Measurements from ENCODE around the gene RNF212.

The RNF212 gene

DNA sequence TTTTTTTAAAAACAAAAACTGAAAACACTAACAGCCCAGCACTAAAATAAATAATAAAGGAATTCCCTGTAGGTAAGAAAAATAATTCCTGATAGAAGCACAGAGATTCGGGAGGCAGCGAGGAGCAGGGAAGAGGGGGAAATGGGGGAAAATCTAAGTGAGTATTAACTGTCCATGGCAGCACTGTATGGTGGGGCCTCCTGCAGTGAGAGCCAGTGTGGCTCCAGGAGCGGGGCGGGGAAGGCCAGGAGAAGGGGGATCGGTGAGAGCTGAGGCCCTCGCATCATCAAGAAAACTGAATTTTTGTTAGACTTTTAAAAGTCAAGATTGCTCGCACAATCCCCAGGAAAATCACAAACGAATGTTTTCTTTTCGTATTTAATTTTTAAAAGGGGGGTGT lies 14.1 kb downstream of the RNF212 start:
- TF ChIP-seq POLR2AphosphoS5 (IDR thresholded peaks at IDR 0.05; ENCODE audit: low read depth, low read length) (no peak), TAF1 (IDR thresholded peaks at IDR 0.05; ENCODE audit: borderline replicate concordance, insufficient read depth, low read length) (no peak), SIN3A (IDR thresholded peaks at IDR 0.05; ENCODE audit: borderline replicate concordance, insufficient read depth, low read length) (no peak)

DNA sequence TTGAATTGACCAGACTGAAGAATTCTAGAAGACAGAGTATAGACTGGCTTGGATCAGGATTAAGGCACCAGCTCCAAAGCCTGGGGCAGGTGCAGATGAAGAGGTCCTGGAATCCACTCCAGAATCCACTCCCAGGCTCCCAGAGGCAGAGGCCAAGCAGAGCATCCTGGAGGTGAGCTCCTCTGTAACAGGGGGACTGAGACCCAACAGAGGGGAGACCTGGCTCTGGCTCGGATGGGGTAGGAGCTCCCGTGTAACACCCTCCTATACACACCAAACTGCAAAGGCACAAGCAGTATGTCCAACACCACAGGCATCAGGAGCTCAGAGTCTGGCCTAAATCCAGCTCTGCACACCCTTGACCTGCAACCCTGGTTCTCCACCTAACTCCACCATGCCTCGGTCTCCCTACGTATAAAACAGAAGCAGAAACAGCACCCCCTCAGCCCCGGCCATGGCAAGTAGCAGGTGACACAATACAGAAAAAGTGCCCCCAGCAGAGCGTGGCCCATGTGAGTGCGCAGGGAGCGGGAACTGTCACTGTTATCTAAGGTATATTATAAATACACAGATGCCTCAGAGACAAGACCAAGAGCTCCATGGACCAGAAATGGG lies 14.9 kb downstream of the RNF212 start:
- TF ChIP-seq, protein P1, sequence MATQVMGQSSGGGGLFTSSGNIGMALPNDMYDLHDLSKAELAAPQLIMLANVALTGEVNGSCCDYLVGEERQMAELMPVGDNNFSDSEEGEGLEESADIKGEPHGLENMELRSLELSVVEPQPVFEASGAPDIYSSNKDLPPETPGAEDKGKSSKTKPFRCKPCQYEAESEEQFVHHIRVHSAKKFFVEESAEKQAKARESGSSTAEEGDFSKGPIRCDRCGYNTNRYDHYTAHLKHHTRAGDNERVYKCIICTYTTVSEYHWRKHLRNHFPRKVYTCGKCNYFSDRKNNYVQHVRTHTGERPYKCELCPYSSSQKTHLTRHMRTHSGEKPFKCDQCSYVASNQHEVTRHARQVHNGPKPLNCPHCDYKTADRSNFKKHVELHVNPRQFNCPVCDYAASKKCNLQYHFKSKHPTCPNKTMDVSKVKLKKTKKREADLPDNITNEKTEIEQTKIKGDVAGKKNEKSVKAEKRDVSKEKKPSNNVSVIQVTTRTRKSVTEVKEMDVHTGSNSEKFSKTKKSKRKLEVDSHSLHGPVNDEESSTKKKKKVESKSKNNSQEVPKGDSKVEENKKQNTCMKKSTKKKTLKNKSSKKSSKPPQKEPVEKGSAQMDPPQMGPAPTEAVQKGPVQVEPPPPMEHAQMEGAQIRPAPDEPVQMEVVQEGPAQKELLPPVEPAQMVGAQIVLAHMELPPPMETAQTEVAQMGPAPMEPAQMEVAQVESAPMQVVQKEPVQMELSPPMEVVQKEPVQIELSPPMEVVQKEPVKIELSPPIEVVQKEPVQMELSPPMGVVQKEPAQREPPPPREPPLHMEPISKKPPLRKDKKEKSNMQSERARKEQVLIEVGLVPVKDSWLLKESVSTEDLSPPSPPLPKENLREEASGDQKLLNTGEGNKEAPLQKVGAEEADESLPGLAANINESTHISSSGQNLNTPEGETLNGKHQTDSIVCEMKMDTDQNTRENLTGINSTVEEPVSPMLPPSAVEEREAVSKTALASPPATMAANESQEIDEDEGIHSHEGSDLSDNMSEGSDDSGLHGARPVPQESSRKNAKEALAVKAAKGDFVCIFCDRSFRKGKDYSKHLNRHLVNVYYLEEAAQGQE (IDR thresholded peaks at IDR 0.05; ENCODE audit: insufficient read depth in 1 of 2, low read depth in 2 of 2, low read length in 2 of 2), result no peak

DNA sequence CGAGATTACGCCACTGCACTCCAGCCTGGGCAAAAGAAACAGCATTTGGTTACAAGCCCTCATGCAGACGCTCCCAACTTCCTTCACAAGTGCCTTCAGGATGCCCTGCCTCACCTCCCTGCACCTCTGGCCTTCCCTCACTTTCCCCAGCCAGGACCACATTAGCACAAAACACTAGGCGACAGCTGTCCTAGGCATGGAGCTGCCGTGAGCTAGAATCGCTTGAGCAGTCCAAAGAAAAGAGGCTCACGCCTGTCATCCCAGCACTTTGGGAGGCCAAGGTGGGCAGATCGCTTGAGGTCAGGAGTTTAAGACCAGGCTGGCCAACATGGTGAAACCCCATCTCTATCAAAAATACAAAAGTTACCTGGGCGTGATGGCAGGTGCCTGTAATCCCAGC lies 15.8 kb downstream of the RNF212 start:
- TF ChIP-seq TAF1 (IDR thresholded peaks at IDR 0.05; ENCODE audit: borderline replicate concordance, insufficient read depth, low read length) (no peak), SIN3A (IDR thresholded peaks at IDR 0.05; ENCODE audit: borderline replicate concordance, insufficient read depth, low read length) (no peak), FOXP2 (optimal IDR thresholded peaks at IDR 0.05; ENCODE audit: borderline replicate concordance, extremely low read depth, extremely low read length, insufficient read depth) (no peak)
- TF ChIP-seq, protein P1 (IDR thresholded peaks at IDR 0.05; ENCODE audit: insufficient read depth in 1 of 2, low read depth in 2 of 2, low read length in 2 of 2), result no peak

DNA sequence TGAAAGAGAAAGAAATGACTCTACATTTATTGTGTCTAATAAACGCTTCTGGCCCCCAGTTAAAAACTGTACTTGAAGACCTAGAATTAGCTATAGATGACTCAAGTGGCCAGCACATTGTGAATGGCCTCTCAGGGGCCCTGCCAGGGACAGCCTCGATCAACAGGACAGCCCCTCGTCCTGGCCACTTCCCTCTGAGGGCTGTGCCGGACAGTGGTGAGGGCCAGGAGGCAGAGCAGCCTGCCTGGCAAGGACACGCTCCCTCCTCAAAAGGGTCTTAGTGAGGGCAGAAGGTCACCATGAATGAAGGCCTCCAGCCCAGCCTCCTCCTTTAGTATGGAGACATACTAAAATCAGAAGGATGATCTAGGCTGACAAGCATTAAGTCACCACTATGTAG lies 16.5 kb downstream of the RNF212 start:
- TF ChIP-seq POLR2AphosphoS5 (IDR thresholded peaks at IDR 0.05; ENCODE audit: low read depth, low read length) (no peak), FOXP2 (optimal IDR thresholded peaks at IDR 0.05; ENCODE audit: borderline replicate concordance, extremely low read depth, extremely low read length, insufficient read depth) (no peak), SIN3A (IDR thresholded peaks at IDR 0.05; ENCODE audit: borderline replicate concordance, insufficient read depth, low read length) (no peak), TAF1 (IDR thresholded peaks at IDR 0.05; ENCODE audit: borderline replicate concordance, insufficient read depth, low read length) (no peak)
- TF ChIP-seq, protein P1 (IDR thresholded peaks at IDR 0.05; ENCODE audit: insufficient read depth in 1 of 2, low read depth in 2 of 2, low read length in 2 of 2), result no peak

DNA sequence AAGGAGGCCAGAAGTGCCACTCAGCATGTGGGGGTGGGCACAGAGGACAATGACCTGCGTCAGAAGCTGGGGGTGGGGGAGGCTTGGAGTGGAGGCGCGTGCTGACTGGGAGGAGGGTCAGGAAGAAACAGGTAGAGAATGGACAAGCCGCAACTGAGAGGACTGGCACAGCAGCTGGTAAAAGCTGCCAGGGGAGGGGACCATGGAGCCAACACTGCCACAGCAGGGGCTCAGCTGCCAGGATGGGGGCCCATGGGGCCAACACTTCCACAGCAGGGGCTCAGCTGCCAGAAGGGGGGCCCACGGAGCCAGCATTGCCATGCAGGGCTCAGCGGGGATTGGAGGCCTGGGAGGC lies 19.1 kb downstream of the RNF212 start:
- TF ChIP-seq, protein P1 (IDR thresholded peaks at IDR 0.05; ENCODE audit: insufficient read depth in 1 of 2, low read depth in 2 of 2, low read length in 2 of 2), result no peak
